ENCODE measurements around the gene MYH9. TPM values are rescaled to one million over a fixed set of nuclear protein-coding genes. Genes with fewer than 3 reads are reported as not detected.

MYH9 gene
- total RNA-seq, 1 experiment from 2014 or later = 258 TPM

GRCh38 chr22:36301851-36302250, 85.9 kb downstream of the MYH9 start (continued):
- no peak for TF ChIP-seq ZBTB33 (IDR thresholded peaks at IDR 0.05; ENCODE audit: extremely low read depth, insufficient replicate concordance, low read length)
- no peak for TF ChIP-seq EZH2 (IDR thresholded peaks at IDR 0.05)
- no peak for TF ChIP-seq CBX3 (IDR thresholded peaks at IDR 0.05; ENCODE audit: low read depth)

DNA sequence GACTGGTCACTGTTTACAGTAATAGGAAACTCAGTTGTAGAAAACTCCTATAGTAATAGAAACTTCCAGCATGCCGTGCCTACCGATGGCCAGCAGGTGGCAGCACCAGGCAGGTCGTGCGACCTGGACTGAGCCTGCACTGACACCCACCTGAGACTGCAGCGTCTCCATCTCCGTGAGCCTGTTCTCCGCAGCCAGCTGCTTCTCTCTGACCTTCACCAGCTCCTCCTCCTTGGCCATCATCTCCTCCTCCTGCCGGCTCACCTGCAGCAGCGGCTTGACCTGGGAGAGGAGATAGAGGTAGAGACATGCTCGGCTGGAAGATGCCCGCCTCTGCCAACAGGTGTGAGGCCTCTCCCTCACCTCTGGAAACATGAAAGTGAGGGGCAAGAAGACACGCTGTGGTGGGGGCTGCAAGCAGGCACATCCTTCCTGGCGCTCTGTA, 86.4 kb downstream of the MYH9 start:
- H3K4me2 ChIP-seq (ENCODE audit: low read length) = no peak overlapping the region
- no peak overlapping the region for H2AFZ ChIP-seq (ENCODE audit: low read depth, low read length, poor library complexity, severe bottlenecking)
- no peaks in the 10 kb centered on the region; the same call in 1 of the 2 replicates for H4K20me1 ChIP-seq (ENCODE audit: insufficient read depth)
- H3K9me2 ChIP-seq (ENCODE audit: insufficient read depth) = no peaks in the 10 kb centered on the region
- RAD21 ChIA-PET (ENCODE audit: low non-redundant PET in 1 of 2, low total read pairs in 2 of 2, uncharacterized antibody in 2 of 2, unreplicated experiment in 2 of 2) = interaction anchor here (0.9 to 2.1 kb wide), 4 partner anchors 167 to 185 kb away, joined by 3 to 16 read pairs (median 7); no protein-coding TSS in a partner anchor
- no peaks in the 10 kb centered on the region for H3K27me3 ChIP-seq (ENCODE audit: insufficient read depth, low read length)
- no peaks in the 10 kb centered on the region for H3K9me3 ChIP-seq (ENCODE audit: control insufficient read depth in 1 of 2, insufficient read depth in 1 of 2, low read depth in 1 of 2, low read length in 2 of 2)
- H3K4me3 ChIP-seq (replicated peaks in 1 of 2; ENCODE audit: low read depth in 1 of 2, low read length in 2 of 2) = no peak overlapping the region
- no peak for TF ChIP-seq TCF7L2 (IDR thresholded peaks at IDR 0.05; ENCODE audit: borderline replicate concordance, extremely low read depth, insufficient read depth, insufficient read length)
- TF ChIP-seq CTCF (IDR thresholded peaks at IDR 0.05 in 2 of 3, conservative IDR thresholded peaks at IDR 0.05 in 1 of 3; ENCODE audit: borderline replicate concordance in 1 of 3, insufficient read depth in 1 of 3, low read depth in 2 of 3, low read length in 2 of 3) = peak; percentile 70 to 95 (median 95); a peak in 5 of 6 replicates
- TF ChIP-seq RAD21 (IDR thresholded peaks at IDR 0.05; ENCODE audit: low read depth) = peak; percentile 91
- no peaks in the 10 kb centered on the region for H3K4me1 ChIP-seq (ENCODE audit: control insufficient read depth in 1 of 2, insufficient read depth in 2 of 2, low read length in 2 of 2)
- H3K79me2 ChIP-seq (ENCODE audit: insufficient read depth, low read length) = peaks cover 4% of the 10 kb centered on the region; the same call in 1 of the 2 replicates
- CTCF ChIA-PET = interaction anchor here (0.7 to 3.8 kb wide), 9 partner anchors 15 to 472 kb away, joined by 3 to 28 read pairs (median 4); partner anchors contain the start of gene TXN2
- BruUV-seq (replicated peaks) = no TSS peak
- peaks cover 57 to 66% of the 10 kb centered on the region in 2 experiments for H3K36me3 ChIP-seq (ENCODE audit: control insufficient read depth in 1 of 2, insufficient read depth in 2 of 2, low read length in 2 of 2)
- intact Hi-C loops (cut with micrococcal nuclease) = loop anchor here (1.0 kb wide), 1 partner anchor 169 kb away; no protein-coding TSS in a partner anchor
- no peak overlapping the region for H3K27ac ChIP-seq (ENCODE audit: low read depth, low read length)
- peak; percentile 87 for ATAC-seq
- POLR2A ChIA-PET = interaction anchor here (0.5 to 1.1 kb wide), 2 partner anchors 69 to 174 kb away, joined by 3 to 7 read pairs; no protein-coding TSS in a partner anchor
- DNase-seq (ENCODE audit: low read depth, low spot score) = peak; percentile 29
- no peak overlapping the region for H3K9ac ChIP-seq (ENCODE audit: low read length)

Measured in HCT116 (cell line).